Measurements from ENCODE around the gene PSMD8. TPM values are rescaled to one million over a fixed set of nuclear protein-coding genes. Genes with fewer than 3 reads are reported as not detected.

Gene PSMD8
- polyA plus RNA-seq, 3 donors, result 148 to 207 (median 179) TPM

GRCh38 chr19:38329651-38330050 is 44.7 kb upstream of the PSMD8 start:
- no peak overlapping the region for H2AFZ ChIP-seq (ENCODE audit: insufficient read depth, low read depth, low read length, poor library complexity, severe bottlenecking)
- Mint-ChIP-seq H3K9me3 (peaks cover 0 to 2% (median 0%) of the 10 kb centered on the region in 7 donors), H3K4me1 (no peaks in the 10 kb centered on the region), H3K27me3 (ENCODE audit: low read depth in 3 of 3) (peaks cover 0 to 2% (median 2%) of the 10 kb centered on the region in 3 donors), H3K36me3 (peaks cover 56 to 70% of the 10 kb centered on the region in 2 donors), H3K4me3 (no peak overlapping the region), H3K27ac (peak overlapping the region in 1 of 7 donors; percentile 6)
- peaks cover 39 to 63% of the 10 kb centered on the region in 2 donors for H3K36me3 ChIP-seq (replicated peaks in 1 of 2; ENCODE audit: control insufficient read depth in 1 of 2, insufficient read depth in 2 of 2, low read length in 2 of 2)
- H3K27me3 ChIP-seq (ENCODE audit: control insufficient read depth in 2 of 2, insufficient read depth in 2 of 2, low read length in 2 of 2), result no peaks in the 10 kb centered on the region
- no peak for TF ChIP-seq CTCF (IDR thresholded peaks at IDR 0.05)
- intact Hi-C loops (cut with micrococcal nuclease), result no loop called here
- no peaks in the 10 kb centered on the region for H3K79me2 ChIP-seq (ENCODE audit: insufficient read depth, low read length)
- H3K4me1 ChIP-seq (ENCODE audit: control insufficient read depth in 1 of 2, insufficient read depth in 2 of 2, low read length in 2 of 2), result no peaks in the 10 kb centered on the region
- H3K27ac ChIP-seq (ENCODE audit: low read depth in 1 of 2, low read length in 2 of 2), result no peak overlapping the region
- H4K20me1 ChIP-seq (ENCODE audit: insufficient read depth, low read length), result peaks cover 29% of the 10 kb centered on the region
- no peak overlapping the region for H3K4me2 ChIP-seq (replicated peaks; ENCODE audit: extremely low read depth, low read length, poor library complexity, severe bottlenecking)
- no peak for DNase-seq
- H3K4me3 ChIP-seq (replicated peaks in 1 of 3; ENCODE audit: low read depth in 2 of 3, low read length in 3 of 3), result no peak overlapping the region
- no peak overlapping the region for H3K9ac ChIP-seq (ENCODE audit: insufficient read depth, low read length, poor library complexity, severe bottlenecking)
- H3K9me3 ChIP-seq (replicated peaks in 1 of 2; ENCODE audit: control insufficient read depth in 1 of 2, insufficient read depth in 1 of 2, low read length in 2 of 2), result no peaks in the 10 kb centered on the region
- WGBS (ENCODE audit: insufficient coverage), result 100% methylated on average over 5 of the region's 7 CpGs

GRCh38 chr19:38331728-38332127 is 42.6 kb upstream of the PSMD8 start:
- TF ChIP-seq CTCF (IDR thresholded peaks at IDR 0.05), result no peak
- peaks cover 23 to 43% of the 10 kb centered on the region in 2 donors for H3K36me3 ChIP-seq (replicated peaks in 1 of 2; ENCODE audit: control insufficient read depth in 1 of 2, insufficient read depth in 2 of 2, low read length in 2 of 2)
- Mint-ChIP-seq H3K4me1 (no peaks in the 10 kb centered on the region), H3K9me3 (peaks cover 0 to 2% (median 0%) of the 10 kb centered on the region in 7 donors), H3K4me3 (no peak overlapping the region), H3K27me3 (ENCODE audit: low read depth in 3 of 3) (peaks cover 0 to 2% (median 0%) of the 10 kb centered on the region in 3 donors), H3K36me3 (peaks cover 37 to 51% of the 10 kb centered on the region in 2 donors), H3K27ac (no peak overlapping the region)
- peaks cover 9% of the 10 kb centered on the region for H4K20me1 ChIP-seq (ENCODE audit: insufficient read depth, low read length)
- no peak overlapping the region for H3K27ac ChIP-seq (ENCODE audit: low read depth in 1 of 2, low read length in 2 of 2)
- no peak overlapping the region for H3K4me2 ChIP-seq (replicated peaks; ENCODE audit: extremely low read depth, low read length, poor library complexity, severe bottlenecking)
- no peaks in the 10 kb centered on the region for H3K27me3 ChIP-seq (ENCODE audit: control insufficient read depth in 2 of 2, insufficient read depth in 2 of 2, low read length in 2 of 2)
- H3K9ac ChIP-seq (ENCODE audit: insufficient read depth, low read length, poor library complexity, severe bottlenecking), result no peak overlapping the region
- intact Hi-C loops (cut with micrococcal nuclease), result no loop called here
- no peaks in the 10 kb centered on the region for H3K9me3 ChIP-seq (replicated peaks in 1 of 2; ENCODE audit: control insufficient read depth in 1 of 2, insufficient read depth in 1 of 2, low read length in 2 of 2)
- no peak overlapping the region for H3K4me3 ChIP-seq (replicated peaks in 1 of 3; ENCODE audit: low read depth in 2 of 3, low read length in 3 of 3)
- WGBS (ENCODE audit: insufficient coverage), result no CpG with 5 or more reads among the region's 1 CpG
- H3K79me2 ChIP-seq (ENCODE audit: insufficient read depth, low read length), result no peaks in the 10 kb centered on the region
- H3K4me1 ChIP-seq (ENCODE audit: control insufficient read depth in 1 of 2, insufficient read depth in 2 of 2, low read length in 2 of 2), result peaks cover 0 to 4% of the 10 kb centered on the region in 2 donors
- DNase-seq, result no peak
- no peak overlapping the region for H2AFZ ChIP-seq (ENCODE audit: insufficient read depth, low read depth, low read length, poor library complexity, severe bottlenecking)

All from CD14-positive monocyte (primary cell).